Ovary (tissue), 3 donors: Measurements from ENCODE around the gene MARK3.

Source experiments
- EP300 ChIP-seq: sonication (generic); formaldehyde crosslinking; IDR thresholded peaks from one replicate; pipeline ENCODE4 v1.6.1; 2017; ENCODE audit warnings: antibody characterized with exemption
- POLR2A ChIP-seq: fragments of 450-650 bp; IDR thresholded peaks from one replicate; pipeline ENCODE4 v1.6.1; 2017; ENCODE audit warnings: antibody characterized with exemption, mild to moderate bottlenecking, moderate library complexity
- TF ChIP-seq, protein P1 (sequence below), 3 donors: fragments of 450-650 bp in 2 of 3; fragments of 200-600 bp in 1 of 3; IDR thresholded peaks; one replicate each; pipeline versions ENCODE4 v1.5.1 to v1.8.0; 2016 to 2022; ENCODE audit warnings: antibody characterized with exemption in 3 of 3, mild to moderate bottlenecking in 1 of 3
- donor health status: DM: no; HTN: no; CAD: no.

- TF ChIP-seq, protein P1, sequence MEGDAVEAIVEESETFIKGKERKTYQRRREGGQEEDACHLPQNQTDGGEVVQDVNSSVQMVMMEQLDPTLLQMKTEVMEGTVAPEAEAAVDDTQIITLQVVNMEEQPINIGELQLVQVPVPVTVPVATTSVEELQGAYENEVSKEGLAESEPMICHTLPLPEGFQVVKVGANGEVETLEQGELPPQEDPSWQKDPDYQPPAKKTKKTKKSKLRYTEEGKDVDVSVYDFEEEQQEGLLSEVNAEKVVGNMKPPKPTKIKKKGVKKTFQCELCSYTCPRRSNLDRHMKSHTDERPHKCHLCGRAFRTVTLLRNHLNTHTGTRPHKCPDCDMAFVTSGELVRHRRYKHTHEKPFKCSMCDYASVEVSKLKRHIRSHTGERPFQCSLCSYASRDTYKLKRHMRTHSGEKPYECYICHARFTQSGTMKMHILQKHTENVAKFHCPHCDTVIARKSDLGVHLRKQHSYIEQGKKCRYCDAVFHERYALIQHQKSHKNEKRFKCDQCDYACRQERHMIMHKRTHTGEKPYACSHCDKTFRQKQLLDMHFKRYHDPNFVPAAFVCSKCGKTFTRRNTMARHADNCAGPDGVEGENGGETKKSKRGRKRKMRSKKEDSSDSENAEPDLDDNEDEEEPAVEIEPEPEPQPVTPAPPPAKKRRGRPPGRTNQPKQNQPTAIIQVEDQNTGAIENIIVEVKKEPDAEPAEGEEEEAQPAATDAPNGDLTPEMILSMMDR (IDR thresholded peaks at IDR 0.05) = no peak
- no peak for TF ChIP-seq EP300
- no peak for TF ChIP-seq POLR2A
Observed at GRCh38 chr14:103339561-103339960, 45.7 kb upstream of the MARK3 start.
